ENCODE measurements around the gene SCN8A.

Gene SCN8A

DNA sequence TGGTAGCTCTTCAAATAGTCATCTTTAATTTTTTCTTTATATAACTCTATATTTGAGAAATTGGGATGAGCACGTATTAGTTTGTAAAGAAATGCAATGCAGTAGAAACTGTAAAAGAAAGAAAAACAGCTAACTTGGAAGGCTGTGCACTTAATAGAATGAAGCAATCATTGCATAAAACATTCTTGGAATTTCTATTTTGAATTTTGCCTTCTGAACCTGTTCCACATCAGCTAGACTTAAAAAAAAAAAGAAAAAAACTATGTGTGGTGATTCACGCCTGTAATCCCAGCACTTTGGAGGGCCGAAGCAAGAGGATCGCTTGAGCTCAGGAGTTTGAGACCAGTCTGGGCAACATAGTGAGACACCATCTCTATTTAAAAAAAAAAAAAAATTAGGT lies 29.4 kb downstream of the SCN8A start:
- TF ChIP-seq, protein P1, sequence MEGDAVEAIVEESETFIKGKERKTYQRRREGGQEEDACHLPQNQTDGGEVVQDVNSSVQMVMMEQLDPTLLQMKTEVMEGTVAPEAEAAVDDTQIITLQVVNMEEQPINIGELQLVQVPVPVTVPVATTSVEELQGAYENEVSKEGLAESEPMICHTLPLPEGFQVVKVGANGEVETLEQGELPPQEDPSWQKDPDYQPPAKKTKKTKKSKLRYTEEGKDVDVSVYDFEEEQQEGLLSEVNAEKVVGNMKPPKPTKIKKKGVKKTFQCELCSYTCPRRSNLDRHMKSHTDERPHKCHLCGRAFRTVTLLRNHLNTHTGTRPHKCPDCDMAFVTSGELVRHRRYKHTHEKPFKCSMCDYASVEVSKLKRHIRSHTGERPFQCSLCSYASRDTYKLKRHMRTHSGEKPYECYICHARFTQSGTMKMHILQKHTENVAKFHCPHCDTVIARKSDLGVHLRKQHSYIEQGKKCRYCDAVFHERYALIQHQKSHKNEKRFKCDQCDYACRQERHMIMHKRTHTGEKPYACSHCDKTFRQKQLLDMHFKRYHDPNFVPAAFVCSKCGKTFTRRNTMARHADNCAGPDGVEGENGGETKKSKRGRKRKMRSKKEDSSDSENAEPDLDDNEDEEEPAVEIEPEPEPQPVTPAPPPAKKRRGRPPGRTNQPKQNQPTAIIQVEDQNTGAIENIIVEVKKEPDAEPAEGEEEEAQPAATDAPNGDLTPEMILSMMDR (IDR thresholded peaks at IDR 0.05; ENCODE audit: low read depth, low read length): no peak
- DNase-seq: no peak
- H3K9me3 ChIP-seq (ENCODE audit: severe bottlenecking): no peaks in the 10 kb centered on the region
- no peaks in the 10 kb centered on the region for H3K27me3 ChIP-seq (ENCODE audit: insufficient read depth, low read depth, severe bottlenecking)
- H3K36me3 ChIP-seq: no peaks in the 10 kb centered on the region
- no peak overlapping the region for H3K4me3 ChIP-seq (ENCODE audit: low read depth, low read length)
- no peak overlapping the region for H3K27ac ChIP-seq

DNA sequence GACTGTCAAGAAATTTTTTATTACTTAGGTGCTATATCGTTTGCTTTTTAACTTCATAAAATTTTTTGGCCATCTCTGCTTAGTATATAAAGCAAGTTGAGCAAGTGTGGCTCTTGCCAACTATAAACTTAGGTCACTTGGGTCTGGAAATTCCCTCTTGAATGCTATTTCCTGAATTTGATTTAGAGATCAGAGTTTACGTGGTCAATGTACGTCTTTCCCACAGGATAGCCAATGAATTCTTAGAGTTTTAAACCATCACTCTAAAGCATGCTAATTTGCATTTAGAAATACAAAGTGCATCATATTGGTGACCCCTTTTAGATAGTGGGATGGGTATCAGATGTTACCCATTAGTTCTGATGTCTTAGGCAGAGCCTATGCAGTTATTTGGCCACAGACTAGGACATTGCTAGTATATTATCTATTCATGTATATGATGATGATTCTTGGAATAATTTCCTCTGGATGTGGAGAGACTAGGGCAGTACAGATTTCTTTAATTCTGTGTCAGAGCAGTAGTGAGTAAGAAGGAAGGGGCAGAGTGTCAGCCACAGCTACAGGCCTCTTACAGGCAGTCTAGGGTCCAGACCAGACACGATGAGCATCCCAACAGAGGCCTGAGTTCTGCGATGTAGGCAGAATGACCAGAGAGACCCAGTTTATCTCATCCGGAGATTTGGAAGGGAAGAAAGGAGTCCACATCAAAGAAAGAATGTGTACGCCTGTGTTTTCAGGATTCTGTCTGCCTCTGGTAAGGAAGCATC lies 30.3 kb downstream of the SCN8A start:
- H3K36me3 ChIP-seq: no peaks in the 10 kb centered on the region
- H3K4me3 ChIP-seq (ENCODE audit: low read depth, low read length): no peak overlapping the region
- no peak for DNase-seq
- TF ChIP-seq, protein P1 (IDR thresholded peaks at IDR 0.05; ENCODE audit: low read depth, low read length): no peak
- no peak overlapping the region for H3K27ac ChIP-seq
- H3K27me3 ChIP-seq (ENCODE audit: insufficient read depth, low read depth, severe bottlenecking): no peaks in the 10 kb centered on the region
- no peaks in the 10 kb centered on the region for H3K9me3 ChIP-seq (ENCODE audit: severe bottlenecking)

DNA sequence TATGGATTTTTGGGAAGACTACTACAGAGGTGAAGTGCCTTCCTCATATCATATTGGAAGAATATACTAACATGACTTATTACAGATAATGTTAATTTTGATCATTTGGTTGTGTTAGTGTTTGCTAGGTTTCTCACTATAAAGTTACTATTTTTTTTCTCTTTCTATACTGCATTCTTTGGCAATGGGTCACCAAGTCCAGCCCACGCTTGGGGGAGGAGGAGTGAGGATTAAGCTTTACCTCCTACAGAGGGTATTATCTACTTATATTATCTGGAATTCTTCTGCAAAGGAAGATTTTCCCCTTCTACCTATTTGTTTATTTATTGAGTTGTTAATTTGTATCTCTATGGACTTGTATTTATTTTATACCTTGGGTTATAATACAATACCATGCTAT lies 31.5 kb downstream of the SCN8A start:
- Histone ChIP-seq H3K27me3 (ENCODE audit: insufficient read depth, low read depth, severe bottlenecking) (no peaks in the 10 kb centered on the region), H3K4me3 (ENCODE audit: low read depth, low read length) (no peak overlapping the region), H3K36me3 (no peaks in the 10 kb centered on the region), H3K27ac (no peak overlapping the region), H3K9me3 (ENCODE audit: severe bottlenecking) (no peaks in the 10 kb centered on the region)
- TF ChIP-seq, protein P1 (IDR thresholded peaks at IDR 0.05; ENCODE audit: low read depth, low read length): no peak
- no peak for DNase-seq

DNA sequence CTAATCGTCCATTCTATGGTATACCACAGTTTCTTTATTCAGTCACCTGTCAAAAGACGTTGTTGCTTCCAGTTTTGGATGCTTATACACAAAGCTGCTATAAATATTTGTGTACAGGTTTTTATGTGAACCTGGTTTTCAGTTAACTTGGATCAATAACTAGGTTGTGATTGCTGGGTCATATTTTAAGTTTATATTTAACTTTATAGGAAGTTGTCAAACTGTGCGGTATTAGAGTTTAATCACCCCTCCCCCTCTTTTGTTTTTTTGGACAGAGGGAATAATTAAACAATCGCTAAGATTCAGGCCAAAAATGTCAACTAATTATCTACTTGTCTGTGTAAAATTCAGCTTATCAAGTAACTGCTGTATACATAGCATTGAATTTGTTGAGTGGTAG lies 34.3 kb downstream of the SCN8A start:
- no peaks in the 10 kb centered on the region for H3K36me3 ChIP-seq
- DNase-seq: no peak
- TF ChIP-seq, protein P1 (IDR thresholded peaks at IDR 0.05; ENCODE audit: low read depth, low read length): no peak
- H3K9me3 ChIP-seq (ENCODE audit: severe bottlenecking): no peaks in the 10 kb centered on the region
- H3K27me3 ChIP-seq (ENCODE audit: insufficient read depth, low read depth, severe bottlenecking): no peaks in the 10 kb centered on the region
- H3K27ac ChIP-seq: no peak overlapping the region
- H3K4me3 ChIP-seq (ENCODE audit: low read depth, low read length): no peak overlapping the region

DNA sequence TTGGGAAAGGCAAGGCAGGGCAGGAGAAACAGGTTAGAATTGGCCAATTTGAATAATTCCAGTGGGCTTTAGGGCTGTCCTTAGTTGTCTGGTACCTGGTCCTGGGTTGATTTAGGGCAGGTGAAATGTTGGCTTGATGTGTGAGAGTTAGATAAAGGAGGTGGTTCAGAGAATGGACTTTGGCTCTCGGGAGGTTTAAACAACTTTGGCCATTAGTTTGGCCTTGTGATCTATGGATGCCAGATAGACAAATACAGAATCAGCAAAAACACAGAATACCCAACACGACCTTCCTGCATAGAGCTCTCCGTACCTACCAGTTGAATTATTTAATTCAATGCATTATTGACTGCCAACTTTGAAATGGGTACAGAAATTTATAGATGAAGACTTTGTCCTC lies 35.1 kb downstream of the SCN8A start:
- no peak for DNase-seq

More for the DNA sequence above, 35.1 kb downstream of the SCN8A start:
- H3K36me3 ChIP-seq: no peaks in the 10 kb centered on the region
- no peaks in the 10 kb centered on the region for H3K27me3 ChIP-seq (ENCODE audit: insufficient read depth, low read depth, severe bottlenecking)
- TF ChIP-seq, protein P1 (IDR thresholded peaks at IDR 0.05; ENCODE audit: low read depth, low read length): no peak
- no peak overlapping the region for H3K4me3 ChIP-seq (ENCODE audit: low read depth, low read length)
- no peak overlapping the region for H3K27ac ChIP-seq
- no peaks in the 10 kb centered on the region for H3K9me3 ChIP-seq (ENCODE audit: severe bottlenecking)
